SU-DHL-6 (cell line): ENCODE measurements around the gene SGPP1.

ENCODE experiments used
- H2AFZ ChIP-seq: fragments of 200-600 bp; sonication (generic); 2 replicates; pipeline ENCODE4 v1.6.1; 2014; ENCODE audit warnings: low read depth, mild to moderate bottlenecking, moderate library complexity, mixed read lengths, antibody characterized with exemption, low read length; ENCODE audit not compliant: severe bottlenecking
- H3F3A ChIP-seq: fragments of 200-600 bp; shearing (Covaris generic); 2 replicates; pipeline ENCODE4 v1.6.0; 2016; ENCODE audit warnings: antibody characterized with exemption, mild to moderate bottlenecking; ENCODE audit not compliant: insufficient read depth
- H3K27ac ChIP-seq: fragments of 200-600 bp; sonication (generic); 2 replicates; pipeline ENCODE4 v1.5.1; 2016; ENCODE audit warnings: low read depth, mild to moderate bottlenecking, low read length, moderate library complexity, mixed read lengths
- H3K27me3 ChIP-seq: fragments of 200-600 bp; sonication (generic), shearing (Covaris generic); 2 replicates; pipeline ENCODE4 v1.6.0; 2014; ENCODE audit warnings: mild to moderate bottlenecking, low read length
- H3K36me3 ChIP-seq: fragments of 200-600 bp; sonication (generic); 2 replicates; pipeline ENCODE4 v1.6.1; 2014; ENCODE audit warnings: mild to moderate bottlenecking, low read length, mixed read lengths
- H3K4me2 ChIP-seq: fragments of 300-600, 200-600 bp; shearing (Covaris generic), sonication (generic); 2 replicates; pipeline ENCODE4 v1.6.0; 2014; ENCODE audit warnings: low read length, low read depth, mild to moderate bottlenecking; ENCODE audit not compliant: poor library complexity, severe bottlenecking
- H3K4me3 ChIP-seq: fragments of 200-600 bp; sonication (generic); 2 replicates; pipeline ENCODE4 v1.5.1; 2014; ENCODE audit warnings: antibody characterized with exemption, low read length, mild to moderate bottlenecking, mixed read lengths; ENCODE audit not compliant: insufficient read depth, poor library complexity, severe bottlenecking
- H3K79me2 ChIP-seq: fragments of 200-600 bp; sonication (generic); 2 replicates; pipeline ENCODE4 v1.6.1; 2014; ENCODE audit warnings: mild to moderate bottlenecking, low read length, moderate library complexity; ENCODE audit not compliant: insufficient read depth
- H3K9ac ChIP-seq: fragments of 200-600 bp; sonication (generic); 2 replicates; pipeline ENCODE4 v1.7.0; 2014; ENCODE audit warnings: mild to moderate bottlenecking, low read length
- H3K9me2 ChIP-seq: fragments of 200-600 bp; sonication (generic); replicated peaks from 2 replicates; pipeline ENCODE4 v1.6.1; 2014; ENCODE audit warnings: low read length; ENCODE audit not compliant: insufficient read depth
- H3K9me3 ChIP-seq: fragments of 200-600 bp; sonication (generic); 2 replicates; pipeline ENCODE4 v1.6.1; 2014; ENCODE audit warnings: low read length, mixed read lengths; ENCODE audit not compliant: insufficient read depth
- H4K20me1 ChIP-seq: fragments of 200-600 bp; sonication (generic); 2 replicates; pipeline ENCODE4 v1.6.1; 2014; ENCODE audit warnings: low read depth, mild to moderate bottlenecking, antibody characterized with exemption, low read length, moderate library complexity, mixed read lengths
- EZH2phosphoT487 ChIP-seq: fragments of 200-600 bp; sonication (generic), shearing (Covaris generic); conservative IDR thresholded peaks from 2 replicates; pipeline ENCODE4 v1.6.1; 2018; ENCODE audit warnings: mild to moderate bottlenecking, antibody characterized with exemption, low read length, moderate library complexity, mixed read lengths
- TF ChIP-seq, protein P1 (sequence below): fragments of 200-600 bp; sonication (generic); IDR thresholded peaks from one replicate; pipeline ENCODE4 v1.5.1; 2017; ENCODE audit warnings: antibody characterized with exemption, mild to moderate bottlenecking, low read length, moderate library complexity; ENCODE audit not compliant: insufficient read depth, poor library complexity, severe bottlenecking

SGPP1 gene

DNA sequence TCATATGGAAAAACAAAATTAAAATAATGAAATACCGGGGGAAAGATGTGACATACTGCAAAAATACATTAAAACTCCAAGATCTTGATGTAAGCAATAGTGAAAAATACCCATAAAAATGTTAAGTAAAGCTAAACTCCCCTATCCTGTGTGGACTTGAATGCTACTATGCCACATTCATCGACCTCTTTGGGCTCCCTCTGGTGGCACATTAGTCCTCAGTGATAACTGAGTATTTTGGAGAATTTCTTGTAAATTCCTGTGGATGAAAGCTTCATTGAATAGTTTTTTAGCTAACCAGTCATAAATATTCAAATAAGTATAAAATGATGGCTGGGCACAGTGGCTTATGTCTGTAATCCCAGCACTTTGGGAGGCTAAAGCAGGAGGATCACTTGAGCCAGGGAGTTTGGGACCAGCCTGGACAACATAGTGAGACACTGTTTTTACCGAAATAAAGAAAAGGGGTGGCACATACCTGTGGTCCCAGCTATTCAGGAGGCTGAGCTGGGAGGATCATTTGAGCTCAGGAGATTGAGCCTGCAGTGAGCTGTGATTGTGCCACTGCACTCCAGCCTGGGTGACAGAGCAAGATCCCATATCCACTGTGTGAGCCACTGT is 42.4 kb upstream of the SGPP1 start:
- H3K27ac ChIP-seq, result no peak overlapping the region
- no peak for TF ChIP-seq EZH2phosphoT487
- TF ChIP-seq, protein P1, sequence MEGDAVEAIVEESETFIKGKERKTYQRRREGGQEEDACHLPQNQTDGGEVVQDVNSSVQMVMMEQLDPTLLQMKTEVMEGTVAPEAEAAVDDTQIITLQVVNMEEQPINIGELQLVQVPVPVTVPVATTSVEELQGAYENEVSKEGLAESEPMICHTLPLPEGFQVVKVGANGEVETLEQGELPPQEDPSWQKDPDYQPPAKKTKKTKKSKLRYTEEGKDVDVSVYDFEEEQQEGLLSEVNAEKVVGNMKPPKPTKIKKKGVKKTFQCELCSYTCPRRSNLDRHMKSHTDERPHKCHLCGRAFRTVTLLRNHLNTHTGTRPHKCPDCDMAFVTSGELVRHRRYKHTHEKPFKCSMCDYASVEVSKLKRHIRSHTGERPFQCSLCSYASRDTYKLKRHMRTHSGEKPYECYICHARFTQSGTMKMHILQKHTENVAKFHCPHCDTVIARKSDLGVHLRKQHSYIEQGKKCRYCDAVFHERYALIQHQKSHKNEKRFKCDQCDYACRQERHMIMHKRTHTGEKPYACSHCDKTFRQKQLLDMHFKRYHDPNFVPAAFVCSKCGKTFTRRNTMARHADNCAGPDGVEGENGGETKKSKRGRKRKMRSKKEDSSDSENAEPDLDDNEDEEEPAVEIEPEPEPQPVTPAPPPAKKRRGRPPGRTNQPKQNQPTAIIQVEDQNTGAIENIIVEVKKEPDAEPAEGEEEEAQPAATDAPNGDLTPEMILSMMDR, result peak; percentile 71
- no peaks in the 10 kb centered on the region for H3K9me2 ChIP-seq
- no peaks in the 10 kb centered on the region for H3K9me3 ChIP-seq
- no peak overlapping the region for H3K4me3 ChIP-seq
- no peaks in the 10 kb centered on the region for H3F3A ChIP-seq
- no peak overlapping the region for H3K9ac ChIP-seq
- H3K36me3 ChIP-seq, result no peaks in the 10 kb centered on the region
- no peaks in the 10 kb centered on the region for H4K20me1 ChIP-seq
- H2AFZ ChIP-seq, result no peak overlapping the region
- H3K79me2 ChIP-seq, result no peaks in the 10 kb centered on the region
- H3K4me2 ChIP-seq, result no peak overlapping the region
- H3K27me3 ChIP-seq, result no peaks in the 10 kb centered on the region

DNA sequence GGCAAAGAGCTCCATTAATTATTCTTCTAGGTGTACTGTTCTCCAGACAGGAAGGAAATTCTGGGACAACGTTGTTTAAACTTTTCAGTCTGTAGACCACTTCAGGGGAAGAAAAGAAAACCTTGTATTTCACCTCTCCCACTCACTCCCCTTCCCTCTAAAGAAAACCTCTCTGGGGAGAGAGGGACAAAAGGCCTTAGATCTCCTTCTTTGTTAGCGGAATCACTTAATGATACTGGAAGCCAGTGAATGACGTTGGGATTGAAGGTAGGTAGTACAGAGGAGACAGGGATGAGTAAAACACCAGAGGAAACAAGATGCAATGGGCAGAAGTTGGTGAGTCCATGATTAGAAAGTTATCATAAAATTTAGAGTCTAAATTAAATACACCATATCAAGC is 38.7 kb upstream of the SGPP1 start:
- Histone ChIP-seq H3K27me3 (no peaks in the 10 kb centered on the region), H3K27ac (no peak overlapping the region), H2AFZ (no peak overlapping the region), H3K4me2 (no peak overlapping the region), H3K79me2 (no peaks in the 10 kb centered on the region), H3K36me3 (no peaks in the 10 kb centered on the region), H3K9ac (no peak overlapping the region), H3K9me3 (no peaks in the 10 kb centered on the region), H4K20me1 (no peaks in the 10 kb centered on the region), H3K4me3 (no peak overlapping the region), H3F3A (no peaks in the 10 kb centered on the region), H3K9me2 (no peaks in the 10 kb centered on the region)
- TF ChIP-seq, protein P1, result no peak
- no peak for TF ChIP-seq EZH2phosphoT487

DNA sequence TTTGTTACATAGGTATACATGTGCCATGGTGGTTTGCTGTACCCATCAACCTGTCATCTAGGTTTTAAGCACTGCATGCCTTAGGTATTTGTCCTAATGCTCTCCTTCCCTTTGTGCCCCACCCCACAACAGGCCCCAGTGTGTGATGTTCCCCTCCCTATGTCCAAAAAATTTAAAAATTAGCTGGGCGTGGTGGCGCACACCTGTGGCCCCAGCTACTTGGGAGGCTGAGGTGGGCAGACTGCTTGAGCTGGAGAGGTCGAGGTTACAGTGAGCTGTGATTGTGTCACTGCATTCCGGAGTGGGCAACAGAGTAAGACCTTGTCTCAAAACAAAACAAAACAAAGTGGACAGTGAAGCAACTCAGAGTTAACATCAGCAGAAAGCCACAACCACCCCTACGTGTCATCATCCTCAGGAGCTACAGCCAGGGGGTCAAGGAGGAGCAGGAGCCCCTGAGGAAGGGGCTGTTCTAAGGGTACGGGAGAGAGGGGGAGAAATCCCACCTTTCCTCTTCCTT is 36.8 kb upstream of the SGPP1 start:
- Histone ChIP-seq H3K27ac (no peak overlapping the region), H3K9me2 (no peaks in the 10 kb centered on the region), H3K4me3 (no peak overlapping the region), H3K9ac (no peak overlapping the region), H4K20me1 (no peaks in the 10 kb centered on the region), H3K36me3 (no peaks in the 10 kb centered on the region), H3K9me3 (no peaks in the 10 kb centered on the region), H2AFZ (no peak overlapping the region), H3F3A (no peaks in the 10 kb centered on the region), H3K79me2 (no peaks in the 10 kb centered on the region), H3K4me2 (no peak overlapping the region), H3K27me3 (no peaks in the 10 kb centered on the region)
- TF ChIP-seq, protein P1, result no peak
- no peak for TF ChIP-seq EZH2phosphoT487
